ENCODE results near the gene RPIA.

RPIA gene

DNA sequence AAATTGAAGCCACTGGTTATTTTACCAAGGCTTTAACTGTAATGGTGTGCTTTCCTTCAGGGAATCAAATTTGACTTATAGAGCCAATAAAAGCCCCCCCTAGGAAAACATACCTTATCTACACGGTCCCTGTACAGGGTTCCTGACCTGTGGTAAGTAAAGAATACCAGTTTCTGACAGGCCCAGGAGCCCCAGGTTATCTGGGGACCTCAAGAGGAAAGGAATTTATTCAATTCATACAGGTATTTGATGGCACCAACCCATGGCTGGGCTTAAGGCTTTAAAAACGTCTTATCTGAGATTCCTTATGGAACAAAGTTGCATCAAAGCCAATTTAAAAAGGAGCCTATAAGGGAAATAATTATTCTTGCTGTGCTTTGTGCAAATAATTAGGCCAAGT, 7.0 kb upstream of the RPIA start:
- DNase-seq (ENCODE audit: low spot score) (no peak), FAIRE-seq (no peak)

DNA sequence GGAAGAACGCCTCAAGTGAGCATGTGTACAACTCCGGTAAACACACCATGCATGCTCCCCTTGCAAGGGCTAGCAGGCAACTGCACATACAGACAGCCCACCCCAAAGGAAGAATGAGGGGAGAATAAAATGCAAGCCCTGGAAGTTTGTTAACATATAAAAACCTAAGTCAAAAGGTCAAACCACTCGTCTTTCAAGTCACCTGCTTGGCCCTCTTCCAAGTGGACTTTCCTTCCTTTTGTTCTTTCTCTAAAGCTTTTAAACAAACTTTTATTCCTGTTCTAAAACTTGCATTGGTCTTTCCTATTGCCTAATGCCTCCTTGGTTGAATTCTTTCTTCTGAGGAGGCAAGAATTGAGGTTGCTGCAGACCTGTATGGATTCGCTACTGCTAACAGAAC, 5.2 kb upstream of the RPIA start:
- DNase-seq (ENCODE audit: low spot score) (no peak), FAIRE-seq (no peak)

GRCh38 chr2:88687384-88687783, 4.1 kb upstream of the RPIA start:
- FAIRE-seq (no peak), DNase-seq (ENCODE audit: low spot score) (no peak)

GRCh38 chr2:88690591-88691338, 708 bp upstream of the RPIA start:
- DNase-seq (ENCODE audit: low spot score) (peak; percentile 12), FAIRE-seq (no peak)

DNA sequence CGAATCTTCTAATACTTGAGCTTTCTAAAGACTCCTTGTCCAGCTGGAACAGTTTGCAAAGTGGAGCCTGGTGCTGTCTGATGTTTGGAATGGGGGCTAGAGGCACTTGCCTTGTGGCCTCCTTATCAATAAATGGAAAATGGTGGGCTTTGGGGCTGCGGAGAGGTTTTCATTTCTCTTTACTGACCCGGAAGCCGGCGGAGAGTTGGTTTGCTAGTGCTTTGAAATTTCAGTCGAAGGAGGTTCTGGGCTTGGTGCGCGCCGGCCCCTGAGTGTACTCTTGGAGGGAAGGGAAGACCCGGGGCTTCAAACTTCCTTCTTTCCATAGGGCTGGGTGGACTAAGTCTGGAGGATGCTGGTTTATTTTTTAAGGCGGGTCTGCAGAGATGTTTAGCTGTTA, 714 bp downstream of the RPIA start:
- no peak for DNase-seq (ENCODE audit: low spot score)
- FAIRE-seq: no peak

DNA sequence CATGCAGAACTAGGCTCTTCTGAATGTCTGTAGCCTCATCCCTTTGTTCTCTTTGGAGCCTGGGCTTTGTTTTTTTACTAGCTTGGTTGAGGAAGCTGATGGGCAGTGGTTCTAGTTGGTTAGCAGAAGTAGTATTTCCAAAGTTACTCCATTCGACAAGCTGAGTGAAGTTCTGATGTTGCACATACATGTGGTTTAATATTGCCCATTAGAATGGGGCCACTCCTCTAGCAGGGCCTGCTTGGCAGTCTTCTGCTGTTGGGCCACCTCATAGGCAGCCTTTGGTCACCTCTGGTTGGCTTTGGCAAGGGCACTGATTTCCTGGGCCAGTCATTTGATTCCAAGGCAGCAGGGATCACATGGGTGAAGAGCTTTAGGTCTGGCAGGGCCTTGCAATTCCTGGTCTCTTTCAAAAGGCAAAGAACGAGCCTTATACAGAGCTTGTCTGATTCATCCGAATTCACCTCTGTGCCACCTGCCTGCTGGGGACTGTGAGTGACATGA, 2.5 kb downstream of the RPIA start:
- FAIRE-seq (no peak), DNase-seq (ENCODE audit: low spot score) (no peak)

- DNase-seq (ENCODE audit: low spot score) (no peak), FAIRE-seq (no peak)
These were observed 5.1 kb downstream of the RPIA start for GRCh38 chr2:88696611-88697010.

GRCh38 chr2:88697370-88698026, 6.0 kb downstream of the RPIA start:
- DNase-seq (ENCODE audit: low spot score) (no peak), FAIRE-seq (no peak)

- no peak for DNase-seq (ENCODE audit: low spot score)
- no peak for FAIRE-seq
These were observed 6.5 kb downstream of the RPIA start for GRCh38 chr2:88698027-88698413.

- FAIRE-seq (no peak), DNase-seq (ENCODE audit: low spot score) (no peak)
These were observed 7.2 kb downstream of the RPIA start for GRCh38 chr2:88698498-88699233.

DNA sequence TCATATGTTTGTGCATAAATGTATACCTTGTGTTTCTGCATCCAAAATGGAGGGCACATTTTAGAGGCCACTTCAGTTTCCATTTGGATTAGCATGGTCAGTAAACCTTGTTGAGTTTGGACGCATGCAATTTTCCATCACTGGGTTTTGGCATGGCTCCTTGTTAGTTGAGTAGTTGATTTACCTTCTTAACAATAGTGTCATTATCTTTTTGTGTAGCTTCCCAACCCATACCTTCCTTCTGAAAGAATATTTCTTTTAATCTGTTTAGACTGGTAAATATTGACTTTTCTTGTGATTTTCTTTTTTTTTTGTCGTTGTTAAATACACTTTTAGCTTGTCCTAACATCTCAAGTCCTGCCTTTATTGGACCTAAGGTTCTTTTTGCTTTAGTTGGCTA, 15.5 kb downstream of the RPIA start:
- DNase-seq (ENCODE audit: low spot score): no peak
- no peak for FAIRE-seq

- DNase-seq (ENCODE audit: low spot score): no peak
- FAIRE-seq: no peak
These were observed 17.7 kb downstream of the RPIA start for GRCh38 chr2:88709181-88709631.

DNA sequence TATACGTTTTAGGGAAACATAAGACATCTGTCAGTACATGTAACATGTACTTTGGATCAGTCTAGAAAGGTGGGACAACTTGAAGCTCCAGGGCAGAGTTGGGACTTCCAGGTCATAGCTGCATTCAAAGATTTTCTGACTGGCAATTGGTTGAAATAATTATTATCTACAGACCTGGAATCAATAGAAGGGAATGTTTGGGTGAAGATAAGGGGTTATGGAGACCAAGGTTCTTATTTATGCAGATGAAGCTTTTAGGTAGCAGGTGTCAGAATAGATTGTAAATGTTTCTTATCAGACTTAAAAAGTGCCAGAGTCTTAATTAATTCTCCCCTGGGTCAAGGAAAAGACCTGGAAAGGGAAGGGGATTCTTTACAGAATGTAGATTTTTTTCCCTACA, 19.8 kb downstream of the RPIA start:
- DNase-seq (ENCODE audit: low spot score): no peak
- FAIRE-seq: no peak

GRCh38 chr2:88711897-88712296, 20.4 kb downstream of the RPIA start:
- DNase-seq (ENCODE audit: low spot score) (no peak), FAIRE-seq (no peak)

DNA sequence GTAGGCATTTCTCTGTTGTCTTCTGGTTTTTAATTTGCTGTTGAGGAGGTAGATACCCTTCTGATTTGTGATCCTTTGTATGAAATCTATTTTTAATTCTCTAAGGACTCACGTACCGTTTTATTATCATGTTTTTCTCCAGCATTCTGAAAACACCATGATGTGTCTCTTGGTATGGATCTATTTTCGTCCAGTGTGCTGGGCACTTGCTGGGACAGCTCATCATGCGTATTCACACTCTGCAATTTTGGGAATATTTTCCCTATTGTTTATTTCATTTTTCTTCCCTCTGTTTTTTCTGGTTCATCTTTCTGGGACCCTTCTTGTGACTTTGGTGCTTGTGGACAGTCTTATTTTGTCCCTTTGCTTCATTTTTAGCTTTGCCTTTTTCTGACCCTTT, 21.9 kb downstream of the RPIA start:
- DNase-seq (ENCODE audit: low spot score): no peak
- FAIRE-seq: no peak

DNA sequence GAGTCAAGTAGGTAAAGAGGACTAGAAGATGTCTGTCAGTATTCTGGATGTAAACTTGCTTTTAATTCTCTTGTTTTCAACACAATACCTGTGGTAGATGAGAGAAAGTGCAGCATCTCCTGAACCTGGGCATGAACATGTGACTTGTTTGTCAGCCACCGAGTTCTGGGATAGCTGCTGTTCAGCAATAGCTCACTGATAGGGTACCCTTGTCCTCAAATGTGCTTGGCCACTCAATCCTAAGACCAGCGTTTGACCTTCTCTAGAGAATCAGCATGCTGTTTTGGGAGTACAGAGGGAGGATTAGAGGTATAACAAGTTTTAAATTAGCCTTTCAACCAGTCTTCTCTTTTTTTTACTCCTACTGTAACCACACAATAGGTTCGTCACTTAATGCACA, 23.2 kb downstream of the RPIA start:
- no peak for FAIRE-seq
- DNase-seq (ENCODE audit: low spot score): no peak

- FAIRE-seq: peak; percentile 30
- no peak for DNase-seq (ENCODE audit: low spot score)
These were observed 28.9 kb downstream of the RPIA start for GRCh38 chr2:88720399-88720798.

DNA sequence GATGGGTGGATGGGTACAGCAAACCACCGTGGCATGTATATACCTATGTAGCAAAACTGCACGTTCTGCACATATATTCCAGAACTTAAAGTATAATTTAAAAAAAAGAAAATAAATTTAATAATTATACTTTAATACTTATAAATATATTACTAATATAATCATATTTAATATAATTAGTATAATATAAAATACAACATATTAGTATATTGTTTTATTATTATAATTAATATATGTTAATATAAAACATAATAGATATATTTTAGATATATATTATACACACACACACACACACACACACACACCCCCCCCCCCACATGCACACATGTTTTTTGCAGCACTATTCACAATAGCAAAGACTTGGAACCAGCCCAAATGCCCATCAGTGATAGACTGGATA, 29.8 kb downstream of the RPIA start:
- no peak for DNase-seq (ENCODE audit: low spot score)
- peak; percentile 65 for FAIRE-seq

GRCh38 chr2:88724643-88725332, 33.3 kb downstream of the RPIA start:
- DNase-seq (ENCODE audit: low spot score) (no peak), FAIRE-seq (no peak)

DNA sequence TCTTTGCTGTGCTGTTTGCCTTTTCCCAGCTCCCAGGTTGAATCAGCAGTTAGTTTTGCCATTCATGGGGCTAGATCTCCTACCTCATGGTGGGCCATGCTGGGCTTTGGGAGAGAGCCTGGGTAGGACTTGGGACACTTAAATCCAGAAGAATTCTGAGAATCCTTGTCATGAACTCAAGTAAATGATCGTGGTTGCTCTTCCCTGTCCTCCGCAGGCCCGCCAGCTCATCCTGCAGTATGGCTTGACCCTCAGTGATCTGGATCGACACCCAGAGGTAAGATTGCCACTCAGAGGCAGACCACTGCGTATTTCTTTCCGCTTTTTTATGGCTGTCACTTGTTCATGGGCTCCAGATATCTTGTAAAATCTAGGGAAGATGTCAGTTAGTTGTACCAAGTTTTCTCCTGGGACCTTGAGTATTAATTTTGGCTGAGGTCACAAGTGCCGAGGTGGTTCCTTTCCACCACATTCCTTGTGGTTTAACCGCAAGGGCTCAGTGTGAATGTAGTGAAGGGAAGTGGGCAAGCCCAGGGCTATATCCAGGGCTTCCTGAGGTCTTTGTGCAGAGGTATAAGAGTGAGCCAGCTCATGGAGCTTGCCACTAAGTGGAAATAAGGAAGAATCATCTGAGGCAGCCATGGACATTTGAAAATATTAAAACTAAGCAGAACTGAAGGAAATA, 37.7 kb downstream of the RPIA start:
- DNase-seq (ENCODE audit: low spot score) (peak; percentile 80), FAIRE-seq (peak; percentile 87)
